Measurements from ENCODE around the gene KIAA1755.

The KIAA1755 gene, protein sequence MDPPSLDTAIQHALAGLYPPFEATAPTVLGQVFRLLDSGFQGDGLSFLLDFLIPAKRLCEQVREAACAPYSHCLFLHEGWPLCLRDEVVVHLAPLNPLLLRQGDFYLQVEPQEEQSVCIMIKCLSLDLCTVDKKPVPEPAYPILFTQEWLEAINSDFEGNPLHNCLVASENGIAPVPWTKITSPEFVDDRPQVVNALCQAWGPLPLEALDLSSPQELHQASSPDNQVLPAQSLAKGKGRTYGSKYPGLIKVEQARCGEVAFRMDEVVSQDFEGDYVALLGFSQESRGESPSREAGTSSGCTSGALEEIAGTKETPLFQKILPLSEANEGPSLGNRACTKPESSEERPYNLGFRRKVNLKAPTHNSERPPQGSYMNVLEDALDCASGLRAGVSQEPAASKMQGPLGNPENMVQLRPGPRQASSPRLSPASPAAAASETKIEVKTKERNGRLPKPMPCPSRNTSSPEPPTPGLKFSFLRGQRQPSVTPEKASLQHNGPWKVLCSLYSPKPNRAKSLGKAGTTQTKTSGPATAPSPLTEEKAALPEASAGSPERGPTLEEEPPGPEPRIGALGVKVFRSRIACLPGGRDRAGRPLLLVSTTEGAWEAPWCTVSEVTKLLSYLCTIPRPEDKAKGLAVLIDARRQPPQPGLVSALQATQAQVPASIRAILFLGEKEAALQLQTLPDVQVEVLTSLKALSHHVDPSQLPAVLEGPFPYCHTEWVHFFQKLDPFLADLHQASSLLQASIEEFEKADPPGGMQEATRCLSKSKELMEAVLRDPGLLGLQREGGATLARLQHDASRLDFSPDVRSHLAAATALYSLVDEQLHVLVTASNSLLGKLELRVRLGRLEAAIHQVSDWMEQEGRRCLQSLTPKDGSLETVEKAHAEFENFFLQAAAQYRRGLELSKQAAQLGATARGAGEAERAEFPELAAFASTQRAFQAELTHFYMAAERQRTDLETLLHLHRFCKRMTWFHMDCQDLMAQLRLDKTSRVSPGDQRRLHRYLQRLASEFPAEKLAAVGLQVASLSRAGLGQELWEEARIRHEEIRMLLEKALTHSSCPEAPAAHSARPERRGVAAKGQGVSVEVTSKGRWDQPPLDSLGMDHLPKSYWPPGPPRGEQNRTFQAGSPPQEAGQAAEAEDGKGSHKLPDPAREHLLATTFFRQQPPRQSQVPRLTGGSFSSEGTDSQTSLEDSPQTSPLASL

DNA sequence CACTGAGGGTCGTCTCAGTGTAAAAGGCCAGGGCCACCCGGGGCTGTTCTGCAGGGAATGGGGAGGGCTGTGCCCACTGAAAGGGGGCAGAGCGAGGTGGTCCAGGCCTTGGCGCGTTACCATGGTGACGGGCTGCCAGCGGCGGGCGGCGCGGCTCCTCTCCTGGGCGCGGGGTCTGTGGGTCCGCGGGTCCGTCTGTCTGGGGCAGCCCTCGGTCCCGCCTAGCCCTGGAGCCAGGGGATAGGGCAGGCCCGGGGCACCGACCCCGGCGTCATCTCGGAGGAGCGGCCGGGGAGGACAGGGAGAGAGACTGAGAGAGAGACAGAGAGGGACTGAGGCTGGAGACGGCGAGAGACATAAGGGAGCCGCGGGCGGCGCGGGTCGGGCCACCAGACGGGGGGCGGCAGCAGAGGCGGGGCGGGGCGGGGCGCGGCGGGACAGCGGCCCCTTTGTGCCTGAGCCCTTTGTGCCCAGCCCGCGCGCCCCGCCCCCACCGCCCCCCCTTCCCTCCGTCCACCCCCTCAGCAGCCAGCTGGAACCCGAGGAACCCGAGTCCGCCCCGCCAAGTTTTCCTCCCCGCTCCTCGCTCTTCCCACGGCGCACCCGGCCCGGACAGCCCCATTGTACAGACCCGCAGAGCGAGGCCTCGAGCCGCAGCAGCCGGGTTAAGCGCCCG is at the start of gene KIAA1755:
TSS of gene KIAA1755 (minus strand) at position 358 of the 676 bp plus-strand sequence. CDS start at position 123, 235 bp downstream.
- no peak for DNase-seq

DNA sequence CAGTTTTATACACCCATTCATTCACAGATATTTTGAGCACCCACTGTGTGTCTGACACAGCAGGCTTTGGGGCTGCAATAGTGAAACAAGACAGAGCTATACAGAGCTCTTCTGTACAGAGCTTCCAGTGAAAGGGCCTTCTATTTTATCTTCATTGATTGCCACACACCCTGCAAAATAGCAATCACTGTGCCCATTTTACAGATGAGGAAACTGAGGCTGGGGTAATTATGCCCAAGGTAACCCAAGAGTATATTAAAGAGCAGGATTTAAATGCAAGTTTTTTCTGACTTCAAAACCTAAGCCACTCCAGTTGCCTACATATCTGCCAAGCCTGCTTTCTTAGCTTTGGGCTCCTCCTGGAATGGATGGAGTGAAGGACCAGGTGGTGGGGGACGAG is 47.9 kb upstream of the KIAA1755 start:
- no peak for DNase-seq

DNA sequence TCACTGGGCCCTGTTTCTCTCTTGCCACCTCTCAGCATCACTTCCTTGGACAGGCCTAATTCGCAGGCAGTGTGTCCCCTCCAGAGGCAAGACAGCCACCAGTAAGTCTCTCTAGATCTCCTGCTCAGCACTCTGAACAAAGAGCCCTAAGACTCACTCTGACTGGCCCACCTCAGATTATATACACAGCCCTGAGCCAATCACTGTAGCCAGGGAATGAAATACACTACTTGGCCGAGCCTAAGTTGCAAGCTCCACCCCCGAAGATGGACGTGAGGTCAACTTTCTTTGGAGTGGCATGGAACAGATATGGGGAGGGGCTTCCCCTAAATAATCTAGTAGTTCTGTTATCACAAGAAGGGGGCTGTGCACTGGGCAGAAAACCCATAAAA is 47.5 kb upstream of the KIAA1755 start:
- DNase-seq = no peak

DNA sequence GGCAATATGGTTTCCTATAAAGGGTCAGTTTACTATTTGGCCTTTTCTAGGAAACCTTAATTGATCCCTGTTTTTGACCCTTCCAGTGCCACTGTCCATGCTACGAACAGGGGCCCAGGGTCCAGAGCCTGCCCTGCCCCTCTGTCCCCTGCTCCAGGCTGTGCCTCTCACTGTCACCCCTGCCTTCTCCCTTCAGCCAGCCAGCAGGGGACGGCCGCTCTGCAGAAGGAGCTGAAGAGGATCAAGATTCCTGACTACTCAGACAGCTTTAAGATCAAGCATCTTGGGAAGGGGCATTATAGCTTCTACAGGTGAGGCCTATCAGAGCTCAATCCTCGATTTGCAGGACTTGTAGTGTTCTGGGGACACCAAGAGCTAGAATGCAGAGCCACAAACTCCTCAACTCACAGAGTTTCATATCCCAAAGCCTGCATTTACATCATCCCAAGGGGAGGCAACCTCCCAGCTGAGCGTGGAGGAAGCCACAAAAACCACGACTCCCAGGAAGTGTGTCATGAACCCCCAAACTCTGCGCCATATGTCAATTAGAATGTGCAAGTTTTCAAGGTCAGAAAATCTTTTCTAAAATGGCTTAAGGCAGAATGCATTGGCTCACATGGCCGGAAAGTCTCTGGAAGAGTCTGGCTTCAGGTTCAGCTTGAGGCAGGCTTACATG is 47.0 kb upstream of the KIAA1755 start:
- DNase-seq = no peak

DNA sequence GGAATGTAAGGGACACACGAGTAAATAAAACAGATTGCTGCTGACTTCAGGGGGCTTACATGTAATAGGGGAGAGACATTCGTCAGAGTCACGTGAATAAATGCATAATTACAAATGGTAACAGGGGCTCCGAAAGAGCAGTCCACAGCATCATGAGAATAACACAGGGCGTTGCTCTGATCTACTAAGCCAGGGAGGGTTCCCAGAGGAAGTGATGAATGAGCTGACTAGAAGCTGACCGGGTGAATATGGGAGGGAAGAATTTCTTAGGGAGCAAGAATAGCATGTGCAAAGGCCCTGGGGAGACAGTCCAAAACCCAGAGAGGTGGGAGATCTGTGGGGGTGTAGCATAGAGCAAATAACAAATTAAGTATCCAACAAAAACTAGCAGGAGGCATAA is 45.8 kb upstream of the KIAA1755 start:
- no peak for DNase-seq

DNA sequence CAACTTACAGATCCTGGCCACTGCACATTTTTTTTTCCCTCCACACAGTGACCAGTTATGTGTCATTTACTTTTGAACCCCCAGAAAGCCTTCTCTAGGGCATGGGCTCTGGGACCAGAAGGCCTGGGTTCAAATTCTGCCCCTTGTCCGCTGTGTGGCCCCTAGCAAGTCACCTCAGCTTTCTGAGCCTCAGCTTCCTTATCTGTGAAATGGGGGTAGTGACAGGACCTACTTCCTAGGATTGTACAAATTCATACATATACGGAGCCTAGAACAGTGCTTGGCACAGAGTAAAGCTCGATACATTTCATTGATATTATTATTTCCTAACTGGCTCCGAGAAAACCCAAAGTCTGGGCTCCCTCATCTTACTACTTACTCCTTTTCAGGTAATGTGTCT is 45.0 kb upstream of the KIAA1755 start:
- no peak for DNase-seq

DNA sequence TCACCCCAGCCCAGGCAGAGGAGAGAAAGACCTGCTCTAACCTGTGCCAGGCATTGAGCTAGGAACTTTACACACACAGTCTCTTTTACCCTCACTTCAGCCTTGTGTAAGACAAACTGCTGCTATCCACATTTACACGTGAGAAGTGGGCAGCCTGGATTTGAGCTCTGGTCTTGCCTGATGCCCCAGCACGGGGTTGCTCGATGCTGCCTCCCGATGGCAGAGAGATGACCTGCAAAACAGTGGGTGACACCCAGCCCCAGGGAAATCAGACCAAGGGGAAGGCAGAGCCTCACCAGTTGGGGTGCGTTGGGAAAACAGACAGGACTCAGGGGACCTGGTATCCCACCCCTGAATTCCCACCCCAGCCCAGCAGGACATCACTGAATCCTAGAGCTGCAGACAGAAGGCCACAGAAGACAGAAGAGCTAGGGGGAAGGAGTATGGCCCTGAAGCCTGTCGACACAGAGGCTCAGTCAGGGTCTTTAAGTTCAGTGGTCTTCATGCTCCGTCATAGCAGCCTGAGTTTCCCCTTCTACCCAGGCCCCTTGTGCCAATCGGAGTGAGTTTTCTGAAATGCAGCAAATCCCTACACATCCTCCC is 44.4 kb upstream of the KIAA1755 start:
- DNase-seq = peak in 1 of 2 donors; percentile 45

DNA sequence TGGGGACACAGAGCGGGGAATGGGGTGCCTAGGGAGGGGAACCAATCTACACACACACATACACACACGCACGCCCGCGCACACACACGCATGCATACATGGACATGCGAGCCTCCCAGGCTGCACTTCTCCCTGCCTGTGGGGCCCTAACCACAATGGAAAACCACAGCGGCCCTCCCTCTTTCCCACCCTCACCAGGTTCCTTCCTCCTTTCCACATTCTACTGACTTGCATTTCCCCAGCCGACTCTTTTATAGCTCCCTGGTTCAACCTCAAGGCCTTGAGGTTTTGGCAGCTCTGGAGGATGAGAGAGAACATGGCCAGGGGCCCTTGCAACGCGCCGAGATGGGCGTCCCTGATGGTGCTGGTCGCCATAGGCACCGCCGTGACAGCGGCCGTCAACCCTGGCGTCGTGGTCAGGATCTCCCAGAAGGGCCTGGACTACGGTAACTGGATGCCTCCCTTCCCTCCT is 43.4 kb upstream of the KIAA1755 start, which contains the start of gene BPI:
TSS of gene BPI (plus strand) at position 249 of the 472 bp plus-strand sequence. CDS start at position 317, 68 bp downstream.
- peak in 1 of 2 donors; percentile 48 for DNase-seq

DNA sequence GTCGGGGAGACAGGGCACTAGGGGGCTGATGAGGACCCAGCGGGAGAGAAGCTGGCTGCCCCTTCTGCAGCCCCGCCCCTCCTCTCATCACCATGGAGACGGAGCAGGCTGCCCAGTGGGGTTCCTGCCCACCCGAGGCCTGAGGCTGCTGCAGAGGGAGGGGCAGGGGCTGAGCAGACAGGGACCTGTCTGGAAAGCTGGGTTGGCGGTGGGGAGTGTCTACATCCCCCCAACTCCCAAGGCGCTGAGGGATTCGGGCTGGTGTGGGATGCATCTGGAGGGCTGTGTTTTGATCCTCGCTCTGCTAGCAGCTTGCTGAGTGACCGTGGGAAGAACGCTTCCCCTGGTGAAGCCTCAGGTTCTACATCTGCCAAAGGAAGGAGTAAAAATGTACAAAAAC is 42.3 kb upstream of the KIAA1755 start:
- no peak for DNase-seq

DNA sequence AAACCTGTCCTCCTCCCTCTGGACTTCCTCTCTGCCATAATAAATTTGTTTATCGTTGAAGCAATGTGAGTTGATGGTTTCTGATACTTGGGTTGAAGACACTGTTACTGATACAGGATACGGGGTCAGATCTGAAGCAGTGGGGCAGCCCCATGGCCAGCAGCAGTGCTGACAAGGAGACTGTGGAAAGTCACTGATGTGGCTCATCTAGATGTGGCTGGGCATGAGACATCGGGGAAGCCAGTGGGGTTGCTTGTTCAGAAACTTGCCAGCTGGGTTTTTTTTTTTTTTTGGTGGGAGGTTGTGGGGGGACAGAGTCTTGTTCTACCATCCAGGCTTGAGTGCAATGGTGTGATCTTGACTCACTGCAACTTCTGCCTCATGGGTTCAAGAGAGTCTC is 40.8 kb upstream of the KIAA1755 start:
- DNase-seq = no peak

DNA sequence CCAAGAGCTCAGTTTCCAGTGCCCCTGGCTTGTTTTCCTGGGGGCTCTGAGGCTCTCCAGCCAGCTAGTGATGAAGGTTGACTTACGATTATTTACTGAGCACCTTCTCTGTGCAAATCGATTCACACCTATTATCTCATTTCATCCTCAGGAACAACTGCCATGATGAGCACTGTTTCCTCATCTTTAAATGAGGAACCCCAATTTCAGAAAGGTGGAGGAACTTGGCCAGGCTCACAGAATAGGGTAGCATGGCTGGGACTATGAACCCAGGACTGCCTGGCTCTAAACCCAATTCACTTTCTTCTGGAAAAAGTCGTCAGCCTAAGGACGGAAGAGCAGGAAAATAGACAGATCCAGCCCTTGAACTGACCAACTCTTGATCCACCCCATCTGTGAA is 39.9 kb upstream of the KIAA1755 start:
- DNase-seq = no peak

DNA sequence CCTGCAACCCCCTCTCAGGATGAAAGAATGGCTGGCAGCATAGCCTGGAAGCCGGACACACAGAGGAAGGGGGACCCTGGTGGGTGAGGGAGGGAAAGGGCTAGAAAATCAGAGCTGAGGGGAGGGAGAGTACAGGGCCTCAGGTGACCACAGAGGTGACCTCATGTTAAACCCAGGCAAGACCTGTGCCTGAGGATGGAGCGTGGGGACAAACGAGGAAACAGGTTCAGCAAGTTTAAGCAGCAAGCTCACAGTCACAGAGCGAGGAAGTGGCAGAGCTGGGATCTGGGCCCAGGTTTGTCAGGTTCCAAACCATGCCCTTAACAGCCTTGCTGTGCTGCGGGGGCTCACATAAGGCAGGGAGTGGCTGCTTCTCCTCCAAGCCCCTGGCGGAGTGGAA is 39.4 kb upstream of the KIAA1755 start:
- DNase-seq = no peak

DNA sequence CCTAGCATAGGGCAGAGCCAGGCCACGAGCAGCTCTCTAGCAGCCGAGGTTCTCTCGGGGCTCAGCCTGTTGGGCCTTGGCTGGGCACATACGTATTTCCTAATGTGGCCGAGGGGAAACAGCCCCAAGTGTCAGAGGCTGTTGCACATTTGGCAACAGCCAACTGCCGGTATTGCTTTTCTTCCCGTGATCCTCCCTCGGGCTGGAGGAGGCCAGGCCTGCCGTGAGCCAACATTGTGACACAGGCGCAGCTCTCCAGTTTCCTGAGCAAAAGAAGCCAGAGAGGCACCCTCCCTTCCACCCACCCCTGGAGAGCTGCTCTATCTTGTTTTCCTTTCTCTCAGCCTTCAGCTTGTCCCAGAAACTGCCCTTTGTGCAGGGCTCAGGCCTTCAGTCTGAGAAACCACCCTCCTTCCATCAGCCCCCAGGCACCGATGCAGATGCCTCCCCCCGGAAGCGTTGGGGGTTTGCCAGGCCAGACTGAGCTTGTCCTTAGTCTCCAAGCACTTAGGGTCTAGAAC is 38.3 kb upstream of the KIAA1755 start:
- peak in 1 of 2 donors; percentile 49 for DNase-seq

DNA sequence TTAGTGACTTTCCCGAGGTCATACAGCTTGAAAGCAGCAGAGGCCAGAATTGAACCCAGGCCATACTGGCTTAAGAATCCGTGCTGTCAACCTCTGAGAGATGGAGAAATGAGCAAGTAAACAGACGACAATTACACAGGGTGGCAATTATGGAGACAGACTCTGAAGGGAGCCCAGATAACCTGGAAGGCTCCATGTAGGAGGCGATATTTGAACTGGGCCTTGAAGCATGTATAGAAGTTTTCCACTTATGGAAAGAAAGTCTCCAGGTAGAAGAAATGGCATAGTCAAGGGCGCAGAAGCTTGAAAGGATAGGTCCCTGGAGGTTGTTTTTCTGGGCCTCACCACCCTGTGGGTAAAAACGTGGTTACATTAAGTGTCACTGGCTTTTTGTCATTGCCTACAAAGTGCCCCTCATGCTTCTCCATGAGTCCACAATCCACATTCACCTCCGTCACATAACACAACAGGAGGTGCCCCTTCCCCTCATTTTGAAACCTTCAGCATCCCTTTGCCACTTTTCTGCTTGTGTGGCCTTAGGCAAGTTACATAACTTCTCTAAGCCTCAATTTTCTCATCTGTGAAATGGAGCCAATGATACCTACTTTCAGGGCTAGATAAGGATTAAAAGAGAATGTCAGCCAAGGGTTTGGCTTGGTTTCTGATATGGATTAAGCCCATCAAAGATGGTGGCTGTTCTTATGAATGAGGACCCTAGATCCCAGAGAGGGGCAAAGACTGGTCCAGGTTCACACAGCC is 37.6 kb upstream of the KIAA1755 start:
- no peak for DNase-seq

DNA sequence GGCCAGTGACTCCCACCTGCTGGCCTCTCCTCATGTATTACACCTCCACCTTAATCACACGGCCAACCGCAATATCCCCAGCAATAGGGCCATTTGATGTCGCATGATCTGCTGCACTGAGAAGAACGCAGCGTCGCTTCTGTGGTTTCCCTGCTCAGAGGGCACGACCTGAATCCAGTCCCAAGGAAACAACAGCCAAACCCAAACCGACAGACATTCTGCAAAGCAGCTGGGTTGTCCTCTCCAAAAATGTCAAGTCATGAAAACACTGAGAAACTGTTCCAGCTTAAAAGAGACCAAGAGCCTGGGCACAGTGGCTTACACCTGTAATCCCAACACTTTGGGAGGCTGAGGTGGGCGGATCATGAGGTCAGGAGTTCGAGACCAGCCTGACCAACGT is 35.9 kb upstream of the KIAA1755 start:
- no peak for DNase-seq

DNA sequence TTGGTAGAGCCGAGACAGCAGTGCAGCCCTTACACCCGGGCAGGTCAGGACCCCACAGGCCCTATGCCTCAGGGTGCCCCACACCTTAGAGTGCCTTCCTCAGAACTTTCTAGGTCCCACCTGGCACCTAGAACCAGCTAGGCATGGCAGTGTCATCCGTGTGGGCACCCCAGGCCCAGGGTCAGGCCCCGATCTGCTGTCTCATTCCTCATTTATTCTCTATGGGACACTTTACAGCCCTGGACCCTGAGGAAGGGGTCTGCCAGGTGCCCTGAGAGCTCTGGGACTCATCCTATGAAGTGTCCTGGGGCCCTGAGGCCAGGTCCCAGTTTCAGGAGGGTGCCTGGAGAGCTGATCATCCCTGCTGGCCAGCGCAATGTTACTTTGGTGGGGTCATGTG is 35.3 kb upstream of the KIAA1755 start:
- DNase-seq = no peak

DNA sequence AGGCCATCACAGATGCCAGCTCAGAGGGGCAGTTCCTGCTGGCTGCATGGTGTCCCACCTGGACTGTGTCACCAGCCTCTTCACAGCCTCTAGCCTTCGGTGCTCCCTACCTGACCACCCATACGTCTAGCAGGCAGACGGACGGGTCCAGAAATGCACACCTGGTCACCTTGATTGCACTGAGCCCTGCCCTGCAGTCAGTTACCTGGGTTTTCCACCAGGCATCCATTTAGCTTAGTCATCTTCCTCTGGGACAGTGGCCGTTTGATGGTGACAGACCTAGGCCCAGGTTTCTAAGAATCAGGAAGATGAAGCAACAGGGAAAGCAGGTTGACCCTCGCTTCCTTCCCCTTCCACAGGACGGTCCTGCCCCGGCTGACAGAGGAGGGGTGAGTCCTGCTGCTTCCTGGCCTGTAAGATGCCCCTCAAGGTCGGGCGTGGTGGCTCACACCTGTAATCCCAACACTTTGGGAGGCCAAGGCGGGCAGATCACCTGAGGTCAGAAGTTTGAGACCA is 33.6 kb upstream of the KIAA1755 start:
- DNase-seq = no peak

DNA sequence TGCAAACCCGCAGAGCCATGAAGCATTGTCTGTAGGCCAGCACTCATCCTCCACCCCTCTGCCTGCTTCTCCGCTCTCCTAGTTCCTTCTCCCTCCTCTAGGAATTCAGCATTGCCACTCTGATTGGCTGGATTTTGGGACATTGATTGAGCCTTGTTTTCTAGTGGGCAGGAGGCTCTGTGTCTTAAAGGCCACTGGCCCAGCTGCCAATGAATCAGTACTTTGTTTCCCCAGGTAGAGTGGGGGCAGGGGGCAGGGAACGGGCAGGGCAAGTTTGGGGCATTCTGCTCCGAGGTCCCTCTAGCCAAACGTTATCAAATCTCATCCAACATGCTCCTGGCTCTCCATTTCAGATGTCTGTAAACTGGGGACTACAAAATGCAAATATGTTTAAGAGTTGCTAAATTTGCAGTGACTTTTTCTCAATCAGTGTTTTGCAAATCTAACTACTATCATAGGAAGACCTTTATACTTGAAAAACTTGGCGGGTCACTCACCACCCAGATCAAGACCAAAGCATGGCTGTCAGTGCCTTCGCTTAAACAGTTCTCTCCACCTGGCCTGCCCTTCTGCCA is 33.0 kb upstream of the KIAA1755 start:
- no peak for DNase-seq

DNA sequence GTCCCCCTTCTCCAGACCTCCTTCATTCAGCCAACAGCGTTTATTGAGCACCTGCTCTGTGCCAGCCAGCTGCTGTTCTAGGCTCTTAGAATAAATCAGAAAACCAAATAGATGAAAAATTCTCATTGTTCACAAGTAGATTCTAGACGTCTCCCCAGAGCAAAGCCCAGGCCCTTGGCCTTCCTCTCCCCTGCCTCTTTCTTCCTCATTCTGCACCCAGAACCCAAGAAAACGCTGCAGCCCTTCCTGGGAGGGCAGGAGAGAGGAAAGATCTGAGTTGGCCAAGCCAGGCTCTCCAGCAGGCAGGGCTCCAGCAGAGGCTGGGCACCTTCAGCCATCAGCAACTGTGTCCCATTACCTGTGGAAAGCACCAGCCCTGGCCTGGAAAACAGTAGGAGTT is 31.4 kb upstream of the KIAA1755 start:
- no peak for DNase-seq

All from CD4-positive, alpha-beta T cell treated with Interleukin-1 beta for 1 hour (primary cell).